ENCODE measurements around the gene NTF4.
"Not testable (repeated sequence)": the region's sequence is repeated elsewhere in the genome, so short reads cannot be mapped to it uniquely, and the experiment has no call there.

NTF4 gene

GRCh38 chr19:49086296-49086695, 21.7 kb upstream of the NTF4 start:
- DNase-seq, result no peak

DNA sequence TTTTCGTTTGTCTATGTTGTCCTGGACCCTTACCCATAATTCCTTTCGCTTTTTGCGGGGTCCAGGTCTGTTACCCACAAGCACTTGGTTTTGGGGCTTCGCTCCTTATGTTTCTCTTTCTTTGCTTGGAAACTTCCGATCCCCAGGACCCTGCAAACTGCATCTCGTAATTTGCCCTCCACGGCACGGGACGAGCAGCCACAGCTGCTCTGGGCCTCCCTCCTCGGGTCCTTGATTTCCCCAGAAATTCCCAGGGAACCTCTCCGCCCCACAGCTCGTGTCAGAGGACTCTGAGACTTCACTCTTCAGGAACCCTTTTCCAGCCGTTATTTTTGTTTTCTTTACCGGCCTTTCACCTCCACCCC, 21.2 kb upstream of the NTF4 start:
- no peak for DNase-seq

GRCh38 chr19:49085020-49085867, 20.6 kb upstream of the NTF4 start, which contains the start of gene SNRNP70:
TSS of gene SNRNP70 (plus strand) at chr19:49085451. CDS start at chr19:49086415, 964 bp downstream.
- DNase-seq, result peak; percentile 94 to 99 (median 98)

DNA sequence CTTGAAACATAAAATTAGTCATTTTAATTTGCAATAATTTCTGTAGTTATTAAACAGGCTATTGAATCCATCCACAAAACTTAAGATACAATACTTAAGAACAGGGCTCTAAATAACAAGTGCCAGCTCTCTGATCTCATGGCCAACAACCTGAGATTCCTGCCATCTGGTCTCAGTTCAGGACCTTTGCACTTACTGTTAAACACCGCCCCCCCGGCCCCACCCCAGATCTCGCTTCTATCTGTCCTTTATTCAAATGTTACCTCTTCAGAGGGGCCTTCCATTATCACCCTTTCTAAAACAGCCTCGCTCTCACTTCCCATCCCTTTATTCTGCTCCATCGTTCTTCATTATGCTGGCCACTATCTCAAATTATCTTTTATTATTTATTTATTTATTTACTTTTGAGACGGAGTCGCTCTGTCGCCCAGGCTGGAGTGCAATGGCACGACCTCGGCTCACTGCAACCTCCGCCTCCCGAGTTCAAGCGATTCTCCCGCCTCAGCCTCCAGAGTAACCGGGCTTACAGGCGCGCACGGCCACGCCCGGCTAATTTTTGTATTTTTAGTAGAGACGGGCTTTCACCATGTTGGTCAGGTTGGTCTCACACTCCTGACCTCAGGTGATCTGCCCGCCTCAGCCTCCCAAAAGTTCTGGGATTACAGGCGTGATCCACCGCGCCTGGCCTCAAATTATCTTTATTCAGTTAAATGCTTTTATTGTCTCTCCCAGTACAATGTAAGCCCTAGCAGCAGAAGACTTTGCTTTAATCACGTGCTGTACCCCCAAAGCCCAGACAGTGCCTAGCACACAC, 19.8 kb upstream of the NTF4 start:
- DNase-seq, result no peak

DNA sequence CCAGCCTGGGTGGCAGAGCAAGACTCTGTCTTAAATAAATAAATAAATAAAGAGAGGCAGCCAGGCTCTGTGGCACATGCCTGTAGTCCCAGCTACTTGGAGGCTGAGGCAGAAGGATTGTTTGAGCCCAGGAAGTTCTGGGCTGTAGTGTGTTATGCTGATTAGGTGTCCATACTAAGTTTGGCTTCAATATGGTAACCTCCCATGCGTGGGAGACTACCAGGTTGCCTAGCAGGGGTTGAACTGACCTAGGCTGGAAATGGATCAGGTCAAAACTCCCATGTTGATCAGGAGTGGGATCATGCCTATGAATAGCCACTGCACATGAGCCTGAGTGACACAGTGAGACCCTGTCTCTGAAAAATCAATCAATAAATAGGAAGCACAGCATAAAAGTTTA, 16.7 kb upstream of the NTF4 start:
- no peak for DNase-seq

- DNase-seq, result no peak
Observed at GRCh38 chr19:49080392-49080791, 15.8 kb upstream of the NTF4 start.

GRCh38 chr19:49074869-49075268, 10.3 kb upstream of the NTF4 start:
- DNase-seq, result not testable (repeated sequence)

DNA sequence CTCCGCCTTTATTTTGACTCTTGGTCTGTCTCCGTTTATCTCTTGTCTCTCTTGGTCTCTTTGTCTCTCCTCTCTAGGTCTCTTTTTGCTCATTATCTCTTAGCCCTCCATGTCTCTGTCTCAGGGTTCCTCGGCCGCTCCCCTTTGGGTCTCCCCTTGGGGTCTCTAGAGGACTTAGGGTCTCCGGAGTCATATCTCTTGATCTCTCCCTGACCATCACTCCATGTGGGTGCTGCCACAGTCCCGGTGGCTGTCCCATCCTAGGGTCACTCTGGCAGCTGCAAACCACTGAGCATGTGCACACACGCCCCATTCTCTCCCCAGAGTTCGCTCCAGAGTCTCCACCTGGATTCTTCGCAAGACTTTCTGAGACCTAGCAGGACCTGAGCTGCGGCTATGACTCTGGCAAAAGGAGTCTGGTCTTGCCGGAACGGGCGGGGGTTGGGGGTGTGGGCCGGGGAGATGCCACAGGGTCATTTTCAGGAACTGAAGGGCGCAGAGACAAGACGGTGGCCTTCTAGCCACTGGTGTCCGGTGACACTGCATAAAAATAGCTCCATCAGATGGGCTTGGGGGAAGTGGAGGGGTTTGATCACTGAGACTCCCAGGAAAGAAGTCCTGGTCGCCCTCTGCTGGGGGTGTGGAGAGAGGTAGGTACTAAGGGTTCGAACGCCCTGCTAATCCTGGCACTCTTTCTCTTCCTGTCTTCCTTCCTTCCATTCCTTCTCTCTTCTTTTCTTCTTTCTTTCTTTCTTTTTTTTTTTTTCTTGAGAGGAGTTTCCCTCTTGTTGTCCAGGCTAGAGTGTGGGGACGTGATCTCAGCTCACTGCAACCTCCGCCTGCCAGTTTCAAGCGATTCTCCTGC, 9.1 kb upstream of the NTF4 start:
- DNase-seq, result no peak

DNA sequence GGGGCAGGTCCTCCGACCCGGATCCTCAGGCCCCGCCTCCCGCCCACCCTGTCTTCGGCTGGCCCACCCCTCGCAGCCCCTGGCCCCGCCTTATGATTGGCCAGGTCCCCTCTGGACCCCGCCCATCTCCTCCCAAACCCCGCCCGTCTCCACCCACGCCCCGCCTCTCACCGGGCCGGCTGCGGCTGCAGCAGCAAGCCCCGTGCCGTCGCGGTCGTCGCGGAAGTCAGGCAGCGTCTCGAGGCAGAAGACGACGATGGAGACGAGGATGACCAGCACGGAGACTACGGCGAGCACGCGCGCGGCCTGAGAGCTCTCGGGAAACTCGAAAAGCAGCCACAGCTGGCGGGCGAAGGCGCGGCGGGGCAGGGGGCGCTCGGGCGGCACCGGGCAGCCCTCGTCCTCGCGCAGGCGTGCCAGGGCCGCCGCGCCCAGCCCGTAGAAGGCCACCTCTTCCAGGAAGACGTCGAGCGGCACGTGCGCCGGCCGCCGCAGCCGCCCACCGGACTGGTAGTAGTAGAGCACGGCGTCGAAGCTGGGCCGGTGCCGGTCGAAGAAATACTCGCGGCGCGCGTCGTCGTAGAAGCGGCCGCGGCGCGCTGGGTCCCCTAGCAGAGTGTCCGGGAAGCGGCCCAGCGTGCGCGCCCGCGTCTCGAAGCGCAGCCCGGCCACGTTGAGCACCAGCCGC, 7.4 kb upstream of the NTF4 start:
- DNase-seq, result no peak

DNA sequence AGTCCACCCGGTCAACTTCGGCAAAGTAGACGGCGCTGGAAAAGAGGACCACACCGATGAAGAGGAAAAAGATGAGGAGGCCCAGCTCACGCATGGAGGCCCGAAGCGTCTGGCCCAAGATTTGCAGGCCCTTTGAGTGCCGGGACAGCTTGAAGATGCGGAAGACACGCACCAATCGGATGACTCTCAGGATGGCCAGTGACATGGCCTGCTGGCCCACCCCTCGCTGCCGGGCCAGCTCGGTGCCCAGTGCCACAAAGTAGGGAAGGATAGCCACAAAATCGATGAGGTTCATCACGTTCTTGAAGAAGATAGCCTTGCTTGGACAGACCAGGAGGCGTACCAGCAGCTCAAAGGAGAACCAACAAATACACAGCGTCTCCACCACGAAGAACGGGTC, 5.8 kb upstream of the NTF4 start:
- no peak for DNase-seq

- no peak for DNase-seq
Observed at GRCh38 chr19:49069026-49069425, 4.4 kb upstream of the NTF4 start.

DNA sequence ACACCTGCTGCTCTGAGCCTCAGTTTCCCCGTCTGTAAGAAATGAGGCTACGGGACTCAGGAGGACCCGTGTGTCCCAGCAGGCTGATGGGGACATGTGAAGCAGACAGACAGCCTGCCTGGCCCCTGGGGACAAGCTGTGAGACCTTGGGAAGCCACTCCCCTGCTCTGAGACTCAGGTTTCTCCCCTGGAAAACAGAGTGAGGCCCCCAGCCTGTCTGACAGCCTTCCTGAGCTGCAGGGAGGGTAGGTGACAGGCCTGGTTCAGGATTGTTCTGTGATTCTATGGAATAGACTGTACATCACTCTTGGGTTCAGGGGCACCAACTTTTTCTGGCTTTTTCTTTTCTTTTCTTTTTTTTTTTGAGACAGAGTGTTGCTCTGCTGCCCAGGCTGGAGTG, 2.9 kb upstream of the NTF4 start:
- DNase-seq, result no peak

DNA sequence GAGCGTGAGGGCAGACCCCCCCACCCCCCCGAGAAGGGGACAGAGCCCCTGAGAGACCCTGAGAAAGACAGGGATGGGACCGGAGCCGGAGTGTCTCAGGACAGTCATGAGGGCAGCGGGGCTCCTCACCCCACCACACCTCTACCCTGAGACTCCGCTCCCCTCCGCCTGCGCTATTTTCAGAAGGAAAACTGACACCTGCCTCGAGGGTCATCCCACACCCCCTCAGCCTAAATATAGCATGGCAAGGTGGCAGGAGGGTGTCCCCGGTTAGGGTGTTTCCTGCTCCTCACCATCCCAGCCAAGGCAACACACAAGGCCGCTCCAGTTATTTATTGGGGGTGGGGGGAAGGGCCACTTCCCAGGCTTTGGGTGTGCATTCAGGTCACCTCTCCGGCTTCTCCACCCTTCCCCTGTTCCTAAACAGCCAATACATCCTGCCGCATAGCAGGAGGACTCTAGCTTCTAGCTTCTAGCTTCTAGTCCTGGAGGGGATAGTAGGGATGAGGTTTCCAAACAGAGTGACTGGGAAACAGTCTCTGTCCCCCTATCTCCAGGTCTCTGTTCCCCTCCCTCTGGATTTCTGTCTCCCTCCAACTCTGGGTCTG, 1.4 kb upstream of the NTF4 start:
- DNase-seq, result no peak

DNA sequence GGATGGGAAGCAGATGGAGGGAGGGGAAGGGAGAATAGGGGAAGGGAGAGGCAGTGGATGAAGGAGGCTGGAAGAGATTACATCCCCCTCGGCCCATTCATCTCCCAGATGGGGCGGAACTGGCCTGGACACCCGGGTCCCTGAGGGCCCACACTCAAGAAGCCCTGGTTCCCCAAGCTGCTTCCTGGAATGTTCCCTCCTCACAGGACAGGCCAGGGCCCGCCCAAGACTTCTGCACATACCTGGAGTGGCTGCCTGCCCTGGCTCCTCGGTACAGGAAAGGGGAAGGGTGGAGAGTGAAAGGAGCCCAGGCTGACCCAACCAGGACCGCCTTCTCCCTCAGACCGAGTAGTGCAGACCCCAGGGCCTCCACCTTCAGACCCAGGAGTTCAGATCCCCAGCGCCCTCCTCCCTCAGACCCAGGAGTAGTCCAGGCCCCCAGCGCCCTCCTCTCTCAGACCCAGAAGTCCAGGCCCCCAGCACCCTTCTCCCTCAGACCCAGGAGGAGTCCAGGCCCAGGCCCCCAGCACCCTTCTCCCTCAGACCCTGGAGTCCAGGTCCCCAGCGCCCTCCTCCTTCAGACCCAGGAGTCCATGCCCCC, 489 bp downstream of the NTF4 start:
- no peak for DNase-seq

DNA sequence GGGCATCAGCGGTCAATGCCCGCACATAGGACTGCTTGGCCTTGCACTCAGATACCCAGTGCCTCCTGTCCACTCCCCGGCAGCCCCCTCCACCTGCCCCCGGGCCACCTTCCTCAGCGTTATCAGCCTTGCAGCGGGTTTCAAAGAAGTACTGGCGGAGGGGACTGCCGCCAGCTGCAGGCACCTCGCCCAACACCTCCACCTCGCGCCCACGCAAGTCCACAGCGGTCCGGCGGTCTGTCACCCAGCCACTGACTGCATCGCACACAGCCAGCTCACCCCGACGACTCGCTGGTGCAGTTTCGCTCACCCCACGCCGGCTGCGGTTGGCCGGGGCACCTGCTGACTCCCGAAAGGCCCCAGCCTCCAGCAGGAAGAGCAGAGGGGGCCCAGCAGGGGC, 3.2 kb downstream of the NTF4 start:
- DNase-seq, result no peak

DNA sequence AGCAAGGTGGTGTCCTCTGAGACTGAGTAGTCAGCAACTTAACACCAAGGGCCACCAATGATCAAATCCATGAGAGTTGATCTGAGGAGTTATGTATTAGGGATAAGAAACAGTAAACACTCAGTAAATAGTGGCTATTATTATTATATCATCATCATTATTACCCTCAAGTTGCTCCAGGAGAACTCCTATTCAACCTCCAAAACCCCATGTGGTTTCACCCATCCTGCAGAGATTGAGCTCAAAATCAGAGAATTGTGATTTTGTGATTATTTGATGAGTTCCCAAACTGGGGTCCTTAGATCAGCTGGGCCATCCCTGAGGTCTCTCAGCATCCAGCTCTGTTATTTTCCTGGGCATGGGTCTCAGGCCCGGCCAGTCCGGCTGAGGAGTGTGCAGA, 3.6 kb downstream of the NTF4 start:
- no peak for DNase-seq

- DNase-seq, result no peak
Observed at GRCh38 chr19:49059053-49059452, 5.6 kb downstream of the NTF4 start.

DNA sequence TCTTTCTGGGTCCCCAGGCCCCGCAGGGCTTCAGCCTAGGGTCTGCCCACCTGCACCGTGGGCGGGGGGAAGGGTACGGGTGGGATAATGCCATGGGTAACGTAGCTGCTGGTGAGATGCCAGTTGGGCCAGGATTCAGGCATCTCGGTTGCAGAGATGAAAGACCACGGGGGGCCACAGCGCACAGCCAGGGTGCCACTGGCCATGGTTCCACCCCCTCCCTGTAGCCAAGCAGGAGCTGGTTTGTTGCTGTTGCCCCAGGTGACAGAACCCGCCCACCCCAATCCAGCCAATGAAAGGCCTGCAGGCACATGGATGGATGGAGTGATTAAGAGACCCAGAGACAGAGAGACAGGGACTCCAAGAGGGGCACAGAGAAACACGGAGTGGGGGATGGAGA, 6.1 kb downstream of the NTF4 start:
- DNase-seq, result no peak

GRCh38 chr19:49057636-49058234, 6.9 kb downstream of the NTF4 start, which contains the start of gene CGB7:
TSS of gene CGB7 (minus strand) at chr19:49057749. CDS start at chr19:49055375, 2,374 bp downstream.
- DNase-seq, result no peak

GRCh38 chr19:49056902-49057596, 7.6 kb downstream of the NTF4 start:
- DNase-seq, result not testable (repeated sequence)
